D721Med (cell line): ENCODE results near the gene ANKFY1.

ENCODE experiments used
- DNase-seq: peaks from one replicate; pipeline ENCODE4 v3.0.0; 2011; ENCODE audit warnings: low spot score; ENCODE audit not compliant: insufficient read length
- FAIRE-seq: peaks from 2 replicates; lab custom pipeline; 2011; peaks lifted over from hg19 to GRCh38; lab: Jason Lieb, UNC
- CTCF ChIP-seq: IDR thresholded peaks from 2 replicates; pipeline ENCODE4 v1.5.1; 2012; ENCODE audit warnings: mild to moderate bottlenecking, control low read depth; ENCODE audit not compliant: insufficient read depth; ENCODE audit errors: missing control alignments

The ANKFY1 gene

DNA sequence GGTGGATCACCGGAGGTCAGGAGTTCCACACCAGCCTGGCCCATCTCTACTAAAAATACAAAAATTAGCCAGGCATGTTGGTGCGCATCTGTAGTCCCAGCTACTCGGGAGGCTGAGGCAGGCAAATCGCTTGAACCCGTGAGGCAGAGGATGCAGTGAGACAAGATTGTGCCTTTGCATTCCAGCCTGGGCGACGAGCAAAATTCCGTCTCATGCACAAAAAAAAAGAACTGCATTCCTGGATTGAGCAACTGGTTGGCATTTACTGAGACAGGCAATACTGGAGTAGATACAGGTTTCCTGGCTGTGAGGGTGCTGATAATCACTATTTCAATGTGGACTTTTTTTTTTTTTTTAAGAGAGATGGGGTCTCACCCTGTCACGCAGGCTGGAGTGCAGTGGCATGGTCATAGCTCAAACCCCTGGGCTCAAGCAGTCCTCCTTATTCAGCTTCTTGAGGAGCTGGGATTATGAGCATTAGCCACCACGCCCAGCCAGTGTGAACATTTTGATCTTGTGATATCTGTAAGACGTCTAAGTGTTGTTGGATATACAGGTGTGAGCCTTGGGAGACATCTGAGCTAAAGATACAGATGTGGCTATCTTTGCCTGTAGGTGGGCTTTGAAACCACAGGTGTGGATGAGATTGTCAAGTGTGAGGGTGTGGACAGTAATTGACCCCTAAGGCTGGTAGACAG is 115.0 kb downstream of the ANKFY1 start:
- no peak for TF ChIP-seq CTCF
- no peak for FAIRE-seq

GRCh38 chr17:4147751-4148310 is 115.9 kb downstream of the ANKFY1 start:
- DNase-seq (no peak), FAIRE-seq (no peak)
- TF ChIP-seq CTCF: no peak

More for the DNA sequence above, 115.0 kb downstream of the ANKFY1 start:
- DNase-seq: no peak

DNA sequence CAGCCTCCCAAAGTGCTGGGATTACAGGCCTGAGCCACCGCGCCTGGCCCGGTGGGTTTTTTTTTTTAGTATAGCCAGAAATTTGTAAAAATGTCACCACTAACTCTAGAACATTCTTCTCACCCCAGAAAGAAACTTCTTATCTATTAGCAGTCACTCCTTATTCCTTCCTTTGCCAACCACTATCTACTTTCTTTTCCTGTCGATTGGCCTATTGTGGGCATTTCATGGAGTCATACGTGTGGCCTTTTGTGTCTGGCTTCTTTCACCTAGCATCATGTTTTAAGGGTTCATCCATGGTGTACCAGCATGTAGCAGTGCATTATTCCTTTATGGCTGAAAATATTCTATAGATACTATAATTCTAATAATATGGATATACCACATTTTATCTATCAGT is 117.1 kb downstream of the ANKFY1 start:
- TF ChIP-seq CTCF: no peak
- FAIRE-seq: no peak
- DNase-seq: no peak

- FAIRE-seq (no peak), DNase-seq (no peak)
- TF ChIP-seq CTCF: no peak
Observed at GRCh38 chr17:4144422-4144747, 119.4 kb downstream of the ANKFY1 start.

GRCh38 chr17:4143563-4144421 is 120.0 kb downstream of the ANKFY1 start:
- DNase-seq (peak; percentile 73), FAIRE-seq (no peak)
- no peak for TF ChIP-seq CTCF

GRCh38 chr17:4142107-4142900 is 121.5 kb downstream of the ANKFY1 start:
- DNase-seq: no peak
- no peak for TF ChIP-seq CTCF
- no peak for FAIRE-seq
